GM23338 (cell line): ENCODE data around the gene RPL12. TPM values are rescaled to one million over a fixed set of nuclear protein-coding genes. Genes with fewer than 3 reads are reported as not detected.

Experiments
- ATAC-seq: fragments of 200-7000 bp; cut with Tn5 transposase; 3 replicates; pipeline ENCODE4 v1.9.1; 2020
- DNase-seq: peaks from one replicate; pipeline ENCODE4 v3.0.0-alpha.2; 2015; ENCODE audit warnings: low spot score
- H2AFZ ChIP-seq: fragments of 200-600 bp; sonication (generic); 2 replicates; pipeline ENCODE4 v1.8.0; 2016; ENCODE audit warnings: antibody characterized with exemption, mild to moderate bottlenecking, moderate library complexity
- H3F3A ChIP-seq: fragments of 200-600 bp; sonication (generic); replicated peaks from 2 replicates; pipeline ENCODE4 v1.8.0; 2017; ENCODE audit warnings: antibody characterized with exemption, mixed run types, low read depth
- H3K27ac ChIP-seq: fragments of 200-600 bp; sonication (generic); 2 replicates; pipeline ENCODE4 v1.6.1; 2016; ENCODE audit warnings: low read depth
- H3K27me3 ChIP-seq: fragments of 200-600 bp; sonication (generic); 2 replicates; pipeline ENCODE4 v1.8.0; 2016; ENCODE audit warnings: mild to moderate bottlenecking, mixed run types, moderate library complexity; ENCODE audit not compliant: insufficient read depth
- H3K36me3 ChIP-seq: fragments of 200-600 bp; sonication (generic); 2 replicates; pipeline ENCODE4 v1.8.0; 2016; ENCODE audit warnings: mild to moderate bottlenecking; ENCODE audit not compliant: insufficient read depth
- H3K4me1 ChIP-seq: fragments of 200-600 bp; sonication (generic); 2 replicates; pipeline ENCODE4 v1.8.0; 2016; ENCODE audit warnings: mild to moderate bottlenecking, moderate library complexity; ENCODE audit not compliant: insufficient read depth
- H3K4me2 ChIP-seq: fragments of 200-600 bp; sonication (generic); 2 replicates; pipeline ENCODE4 v1.7.1; 2017; ENCODE audit warnings: mixed run types
- H3K4me3 ChIP-seq: fragments of 200-600 bp; sonication (generic); 2 replicates; pipeline ENCODE4 v1.6.1; 2016; ENCODE audit warnings: mixed run types
- H3K79me2 ChIP-seq: fragments of 200-600 bp; sonication (generic); replicated peaks from 2 replicates; pipeline ENCODE4 v1.8.0; 2017; ENCODE audit warnings: mild to moderate bottlenecking; ENCODE audit not compliant: insufficient read depth
- H3K9me2 ChIP-seq: fragments of 200-600 bp; sonication (generic); 2 replicates; pipeline ENCODE4 v1.8.0; 2017; ENCODE audit not compliant: insufficient read depth
- H4K20me1 ChIP-seq: fragments of 200-600 bp; sonication (generic); replicated peaks from 2 replicates; pipeline ENCODE4 v1.8.0; 2017; ENCODE audit warnings: mild to moderate bottlenecking; ENCODE audit not compliant: insufficient read depth
- H3K27ac Mint-ChIP-seq: 2 replicates; pipeline ENCODE4 v1.8.0; 2020; ENCODE audit warnings: inconsistent platforms, mild to moderate bottlenecking, moderate library complexity, mixed read lengths
- H3K27me3 Mint-ChIP-seq: 3 replicates; pipeline ENCODE4 v1.8.0; 2022; ENCODE audit warnings: low read depth, mild to moderate bottlenecking, moderate library complexity, mixed read lengths, inconsistent platforms; ENCODE audit not compliant: insufficient read depth, poor library complexity
- H3K36me3 Mint-ChIP-seq: 3 replicates; pipeline ENCODE4 v1.8.0; 2021; ENCODE audit warnings: low read depth, mild to moderate bottlenecking, inconsistent platforms, moderate library complexity, mixed read lengths
- H3K4me1 Mint-ChIP-seq: 3 replicates; pipeline ENCODE4 v1.8.0; 2020; ENCODE audit warnings: mild to moderate bottlenecking, inconsistent platforms, mixed read lengths
- H3K4me3 Mint-ChIP-seq: 3 replicates; pipeline ENCODE4 v1.8.0; 2021; ENCODE audit warnings: moderate library complexity, mild to moderate bottlenecking, inconsistent platforms, mixed read lengths
- H3K9me3 Mint-ChIP-seq: 3 replicates; pipeline ENCODE4 v1.8.0; 2020; ENCODE audit warnings: moderate library complexity, mild to moderate bottlenecking, inconsistent platforms, mixed read lengths
- EZH2 ChIP-seq: fragments of 200-600 bp; sonication (generic); IDR thresholded peaks from one replicate; pipeline ENCODE4 v1.8.0; 2017; ENCODE audit warnings: antibody characterized with exemption, mild to moderate bottlenecking, low read depth; ENCODE audit not compliant: unreplicated experiment
- REST ChIP-seq: IDR thresholded peaks from one replicate; pipeline ENCODE4 v1.6.1; 2018; ENCODE audit warnings: antibody characterized with exemption; ENCODE audit not compliant: unreplicated experiment
- STAT1 ChIP-seq: IDR thresholded peaks from one replicate; pipeline ENCODE4 v1.6.1; 2016; ENCODE audit warnings: antibody characterized with exemption; ENCODE audit not compliant: unreplicated experiment
- ZNF462 ChIP-seq: fragments of 250-450 bp; sonication (Bioruptor Pico); IDR thresholded peaks from 2 replicates; pipeline ENCODE4 v1.5.0; 2020; ENCODE audit warnings: mild to moderate bottlenecking, moderate library complexity
- polyA plus RNA-seq: library from polyadenylated mRNA; unstranded; fragments of >200 nt; fragmentation: Nextera tagmentation; extraction: Ambion mirVana; gene quantifications from 2 replicates; pipeline ENCODE4 v1.2.1, GENCODE V29; 2016
- total RNA-seq: library from RNA; depleted of rRNA; stranded (reverse); fragments of >200 nt; shearing (Covaris generic); gene quantifications from 2 replicates; pipeline ENCODE4 v1.2.3, GENCODE V29; 2014

The RPL12 gene
- total and polyA plus RNA-seq, 2 experiments from 2014 or later: 2,121 to 2,596 TPM

- Histone ChIP-seq H3K27ac (no peak overlapping the region), H3K9me2 (no peaks in the 10 kb centered on the region), H3K4me2 (no peak overlapping the region), H3F3A (no peaks in the 10 kb centered on the region), H3K36me3 (no peaks in the 10 kb centered on the region), H3K4me1 (no peaks in the 10 kb centered on the region), H4K20me1 (no peaks in the 10 kb centered on the region), H2AFZ (no peak overlapping the region), H3K4me3 (no peak overlapping the region), H3K27me3 (no peaks in the 10 kb centered on the region), H3K79me2 (no peaks in the 10 kb centered on the region)
- DNase-seq: no peak
- peaks cover 4% of the 10 kb centered on the region for H3K27me3 Mint-ChIP-seq
- no peak overlapping the region for H3K4me3 Mint-ChIP-seq
- TF ChIP-seq STAT1 (no peak), ZNF462 (CRISPR knock-in tag) (no peak), REST (no peak), EZH2 (no peak)
- H3K9me3 Mint-ChIP-seq: no peaks in the 10 kb centered on the region
- ATAC-seq: no peak
- no peak overlapping the region for H3K27ac Mint-ChIP-seq
- peaks cover 2% of the 10 kb centered on the region; the same call in 2 of the 3 replicates for H3K4me1 Mint-ChIP-seq
- H3K36me3 Mint-ChIP-seq: peaks cover 8% of the 10 kb centered on the region; the same call in 2 of the 3 replicates
These were observed 40.1 kb downstream of the RPL12 start for GRCh38 chr9:127411122-127411521.
